Measurements from ENCODE around the gene SERPINB4.

DNA sequence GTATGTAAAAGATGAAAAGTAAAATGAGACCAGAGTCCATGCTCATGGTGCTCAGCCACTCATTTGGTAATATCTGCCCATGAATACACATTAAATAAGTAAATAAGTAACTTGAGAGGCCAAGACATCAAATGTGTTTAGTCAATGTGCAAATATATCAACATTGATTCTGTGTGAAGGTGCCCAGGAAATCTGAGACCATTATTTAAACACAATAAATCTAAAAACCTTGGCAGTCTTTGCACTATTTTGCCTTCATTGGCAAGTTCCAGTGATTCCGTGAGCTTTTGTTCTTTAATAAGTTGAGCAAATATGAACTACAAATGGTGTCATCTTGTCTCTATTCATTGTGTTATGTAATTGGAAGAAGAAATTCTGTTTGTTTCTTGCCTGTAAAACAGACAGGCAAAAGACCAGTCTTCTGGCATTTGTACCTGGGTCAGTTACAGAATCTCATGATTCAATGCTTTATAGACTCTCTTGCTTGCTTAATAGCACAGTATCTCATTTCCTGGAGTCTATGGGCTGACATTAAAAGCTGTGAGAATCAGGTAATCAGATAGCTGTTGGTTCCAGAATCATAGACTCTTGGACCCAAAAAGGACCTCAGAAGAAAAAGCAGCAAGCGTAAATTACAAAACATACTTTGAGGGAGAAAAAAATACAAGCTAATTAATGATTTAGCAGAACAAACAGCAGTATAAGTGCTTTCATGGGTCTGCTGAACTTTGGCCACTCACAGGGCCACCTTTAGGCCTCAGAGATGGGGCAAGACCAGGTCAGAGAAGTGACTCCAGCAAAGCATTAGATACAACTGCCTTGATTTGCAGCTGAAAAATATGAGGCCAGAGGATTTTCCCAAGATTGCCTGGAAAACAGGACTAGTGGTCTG is 37.6 kb upstream of the SERPINB4 start:
- TF ChIP-seq CTCF (IDR thresholded peaks at IDR 0.05) (no peak), EP300 (IDR thresholded peaks at IDR 0.05) (no peak), POLR2AphosphoS5 (IDR thresholded peaks at IDR 0.05) (no peak), POLR2A (IDR thresholded peaks at IDR 0.05; ENCODE audit: low read depth) (no peak)
